ENCODE data around the gene RAD51AP1. TPM values are rescaled to one million over a fixed set of nuclear protein-coding genes. Genes with fewer than 3 reads are reported as not detected.

The RAD51AP1 gene
- total RNA-seq, 1 donor from 2014 or later, result 14.1 TPM

DNA sequence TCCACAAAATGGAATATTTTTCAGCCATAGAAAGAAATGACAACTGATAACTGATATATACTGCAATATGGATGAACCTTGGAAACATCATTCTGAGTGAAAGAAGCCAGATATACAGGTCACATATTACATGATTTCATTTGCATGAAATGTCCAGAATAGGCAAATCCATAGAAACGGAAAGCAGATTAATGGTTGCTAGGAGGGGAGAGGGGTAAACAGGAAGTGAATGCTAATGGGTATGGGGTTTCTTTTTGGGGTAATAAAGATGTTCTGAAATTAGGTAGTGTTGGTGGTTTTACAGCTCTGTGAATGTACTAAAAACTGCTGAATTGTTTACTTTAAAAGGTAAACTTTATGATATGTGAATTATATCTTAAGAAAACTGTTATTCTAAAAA is 6.5 kb downstream of the RAD51AP1 start:
- no peak for DNase-seq (ENCODE audit: low read depth in 2 of 2)

DNA sequence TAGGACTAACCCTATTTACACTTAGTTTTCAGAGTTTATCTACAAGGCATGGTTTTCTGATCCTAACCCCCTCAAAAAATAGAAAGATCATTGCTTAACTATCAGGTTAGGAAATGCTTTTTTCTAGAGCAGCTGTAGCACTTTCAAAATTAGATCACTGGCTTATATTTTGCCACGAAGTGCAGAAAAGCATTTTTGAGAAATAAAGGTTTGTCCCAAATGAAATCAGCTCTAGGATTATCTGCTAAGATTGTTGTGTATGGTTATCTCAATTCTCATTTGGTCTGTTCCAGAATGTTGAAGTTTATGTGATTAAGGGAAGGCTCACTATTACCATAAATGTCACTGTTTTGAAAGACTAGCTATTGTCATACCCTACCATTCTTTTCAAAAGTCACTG is 13.5 kb downstream of the RAD51AP1 start:
- no peak for DNase-seq (ENCODE audit: low read depth in 2 of 2)

GRCh38 chr12:4553943-4554342 is 15.3 kb downstream of the RAD51AP1 start:
- no peak for DNase-seq (ENCODE audit: low read depth in 2 of 2)

DNA sequence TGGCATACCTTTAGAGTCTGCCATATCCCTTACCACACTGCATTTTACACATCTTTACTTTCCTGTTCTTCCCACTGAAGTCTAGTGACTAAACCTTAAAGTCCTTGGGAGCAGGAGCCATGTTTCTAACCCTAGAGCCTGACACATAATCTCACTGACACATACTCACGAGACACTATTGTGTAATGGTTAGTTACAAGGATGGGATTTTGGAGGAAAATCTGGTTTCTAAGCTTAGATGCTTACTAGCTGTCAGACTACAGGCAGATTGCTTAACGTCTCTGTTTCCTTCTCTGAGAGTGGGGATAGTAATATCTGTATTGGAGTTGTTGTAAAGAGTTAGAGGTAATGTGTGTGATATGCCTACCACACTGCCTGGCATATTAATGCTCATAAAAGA is 17.1 kb downstream of the RAD51AP1 start:
- DNase-seq (ENCODE audit: low read depth in 2 of 2), result no peak

DNA sequence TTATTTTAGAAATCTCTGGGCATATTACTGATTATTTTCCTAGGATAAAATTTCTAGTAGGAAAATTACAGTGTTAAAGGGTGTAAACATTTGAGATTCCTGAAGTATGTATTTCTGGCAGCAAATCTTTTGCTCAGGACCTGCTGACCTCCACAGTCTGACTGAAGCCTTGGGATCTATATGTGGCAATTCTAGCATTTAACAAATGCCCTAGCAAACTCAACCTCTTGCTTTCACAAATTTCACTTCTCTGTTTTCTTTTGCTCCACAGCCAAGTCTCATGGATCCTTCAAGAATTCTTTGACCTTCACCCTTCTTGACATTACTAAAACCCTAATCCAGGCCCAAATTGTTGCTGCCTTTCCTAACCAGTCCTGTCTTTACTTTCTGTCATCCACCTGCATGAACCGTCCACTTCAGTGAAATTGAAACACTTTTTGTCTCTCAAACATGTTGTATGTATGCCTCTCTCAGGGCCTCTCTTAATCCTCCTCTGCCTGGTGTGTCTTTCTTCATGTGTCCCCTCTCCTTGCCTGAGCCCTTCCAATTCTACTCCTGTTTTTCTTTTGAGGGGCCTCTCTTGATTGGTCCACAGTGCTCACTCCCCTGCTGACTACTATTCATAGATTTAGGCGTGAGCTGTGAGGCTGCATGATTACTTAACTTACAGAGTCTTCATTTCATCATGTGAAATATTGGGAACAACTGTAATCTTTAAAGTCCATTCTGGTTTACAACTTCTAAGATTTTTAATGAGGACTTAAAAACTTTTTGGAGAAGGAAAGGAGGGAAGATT is 18.2 kb downstream of the RAD51AP1 start:
- no peak for DNase-seq (ENCODE audit: low read depth in 2 of 2)

DNA sequence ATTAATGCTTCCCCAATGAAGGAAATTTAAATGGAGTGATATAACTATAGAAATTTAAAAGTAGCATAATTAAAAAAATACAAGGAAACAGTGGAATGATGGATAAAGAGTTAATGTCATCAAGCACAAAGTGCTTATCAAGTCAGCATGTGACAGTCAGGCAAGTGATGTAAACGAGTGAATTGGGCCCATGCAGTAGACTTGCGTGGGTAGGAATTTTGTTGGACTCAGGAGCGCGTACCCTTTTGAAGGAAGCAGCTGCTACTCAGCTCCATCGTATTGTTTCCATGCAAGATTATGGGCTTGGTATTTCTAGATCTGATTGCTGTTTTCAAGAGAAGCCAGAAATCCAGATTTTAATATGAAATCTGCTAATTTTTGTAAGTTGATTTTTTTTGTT is 18.9 kb downstream of the RAD51AP1 start:
- no peak for DNase-seq (ENCODE audit: low read depth in 2 of 2)

GRCh38 chr12:4558171-4558570 is 19.5 kb downstream of the RAD51AP1 start:
- no peak for DNase-seq (ENCODE audit: low read depth in 2 of 2)

DNA sequence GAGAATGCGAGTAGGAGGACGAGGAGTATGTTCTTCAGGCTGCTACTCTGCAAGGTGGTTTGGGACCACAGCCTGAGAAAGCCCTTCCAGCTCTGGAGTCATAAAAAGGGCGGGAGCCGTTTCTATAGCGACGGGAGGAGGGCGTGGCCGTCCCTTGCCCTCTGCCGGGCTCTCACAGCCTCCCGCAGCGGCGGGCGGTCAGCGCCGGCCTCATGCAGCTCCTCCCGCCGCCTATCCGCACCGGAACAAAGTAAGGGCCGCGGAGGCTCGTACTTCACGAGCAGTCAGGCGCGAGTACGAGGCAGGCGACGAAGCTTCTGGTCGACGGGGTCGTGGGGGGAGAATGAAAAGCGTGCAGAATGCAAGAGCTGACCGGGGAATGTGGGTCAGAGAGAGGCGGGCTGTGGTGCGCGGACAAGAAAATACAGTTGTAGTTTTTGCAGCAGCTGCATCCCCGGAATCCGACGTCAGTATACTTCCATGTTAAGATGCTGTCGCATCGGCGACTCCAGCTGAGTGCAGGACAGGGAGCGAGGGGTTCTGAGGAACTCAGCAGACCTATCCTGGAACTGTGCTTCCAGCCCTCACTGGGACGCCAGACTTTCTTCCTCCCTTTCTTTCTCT is 23.5 kb downstream of the RAD51AP1 start, which contains the start of gene DYRK4:
DYRK4 (plus strand) TSS at position 175 of the 624 bp plus-strand sequence; CDS start at position 213, 38 bp downstream.
- DNase-seq (ENCODE audit: low read depth in 2 of 2), result peak in 1 of 2 donors; percentile 64

DNA sequence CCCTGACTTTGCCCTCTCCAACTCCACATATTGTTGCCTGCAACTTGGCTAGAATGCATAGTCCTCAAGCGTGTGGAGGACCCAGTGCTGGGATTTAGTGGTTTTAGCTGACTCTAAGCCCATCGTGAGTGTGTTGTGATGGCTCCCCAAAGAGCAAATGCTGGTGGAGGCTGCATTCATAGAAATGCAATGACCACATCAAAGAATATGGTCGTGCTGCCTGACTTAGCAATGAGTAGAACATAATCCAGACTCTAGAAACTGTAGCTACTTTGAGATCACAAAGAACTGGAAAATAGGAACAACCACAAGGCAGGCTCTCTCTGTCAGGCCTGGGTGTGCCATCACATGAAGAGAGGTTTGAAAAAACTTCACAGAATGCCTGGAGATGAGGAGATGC is 24.6 kb downstream of the RAD51AP1 start:
- DNase-seq (ENCODE audit: low read depth in 2 of 2), result no peak

GRCh38 chr12:4564818-4565217 is 26.1 kb downstream of the RAD51AP1 start:
- DNase-seq (ENCODE audit: low read depth in 2 of 2), result no peak

GRCh38 chr12:4566474-4566873 is 27.8 kb downstream of the RAD51AP1 start:
- no peak for DNase-seq (ENCODE audit: low read depth in 2 of 2)

DNA sequence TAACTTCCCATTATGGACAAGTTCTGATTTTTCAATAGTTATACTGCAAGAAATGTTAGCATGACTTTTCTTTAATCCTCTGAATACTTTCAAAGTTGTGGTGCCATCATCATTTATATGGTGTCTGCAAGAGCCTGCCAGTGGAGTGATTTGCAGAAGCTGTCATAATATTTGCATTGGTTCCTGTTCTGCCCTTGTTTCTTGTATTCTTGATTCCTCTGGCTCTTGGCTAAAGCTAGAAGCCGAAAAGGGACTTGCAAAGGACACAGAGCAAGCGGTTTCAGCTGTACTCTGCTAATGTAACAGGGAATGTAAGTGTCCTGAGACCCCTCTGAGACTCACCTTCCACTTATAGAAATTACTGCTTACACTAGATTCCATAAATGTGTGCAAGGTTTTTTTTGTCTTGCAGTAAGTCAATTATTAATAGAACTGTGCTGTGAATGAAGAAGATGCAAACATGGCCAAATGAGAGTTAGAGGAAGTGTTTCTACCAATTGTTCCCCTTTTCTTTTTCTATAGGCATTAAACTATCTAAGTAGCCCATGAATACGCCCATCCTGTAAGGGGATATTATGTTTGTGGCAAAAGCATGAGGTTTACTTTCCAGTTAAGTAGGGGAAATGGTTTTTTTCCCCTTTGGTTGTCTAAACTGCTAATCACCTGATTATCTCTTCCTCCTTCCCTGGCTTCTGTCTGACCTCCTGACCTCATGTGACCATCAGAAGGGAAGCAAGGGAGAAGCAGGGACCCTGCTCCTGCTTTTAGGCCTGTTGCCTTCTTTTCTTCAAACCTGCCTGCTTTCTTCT is 28.6 kb downstream of the RAD51AP1 start:
- DNase-seq (ENCODE audit: low read depth in 2 of 2), result no peak

GRCh38 chr12:4569261-4569660 is 30.6 kb downstream of the RAD51AP1 start:
- DNase-seq (ENCODE audit: low read depth in 2 of 2), result no peak

DNA sequence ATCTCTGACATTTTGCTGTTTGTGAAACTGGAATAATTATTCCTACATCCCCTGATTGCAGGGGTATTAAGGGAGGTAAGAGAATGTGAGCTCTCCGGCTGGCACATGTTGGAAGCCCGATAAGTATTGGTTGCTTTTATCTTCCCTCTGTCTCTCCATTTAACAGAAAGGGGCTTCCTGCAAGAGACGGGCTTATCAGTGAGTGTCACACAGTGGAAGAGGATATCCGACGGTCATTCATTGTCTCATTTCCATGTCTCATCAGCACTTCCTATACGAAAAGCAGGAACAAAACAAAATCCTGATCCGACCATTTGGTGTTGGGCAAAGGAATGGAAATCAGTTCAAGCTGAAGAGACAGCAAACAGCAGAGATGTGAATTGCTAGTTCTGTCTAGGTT is 34.0 kb downstream of the RAD51AP1 start:
- peak; percentile 91 to 99 for DNase-seq (ENCODE audit: low read depth in 2 of 2)

DNA sequence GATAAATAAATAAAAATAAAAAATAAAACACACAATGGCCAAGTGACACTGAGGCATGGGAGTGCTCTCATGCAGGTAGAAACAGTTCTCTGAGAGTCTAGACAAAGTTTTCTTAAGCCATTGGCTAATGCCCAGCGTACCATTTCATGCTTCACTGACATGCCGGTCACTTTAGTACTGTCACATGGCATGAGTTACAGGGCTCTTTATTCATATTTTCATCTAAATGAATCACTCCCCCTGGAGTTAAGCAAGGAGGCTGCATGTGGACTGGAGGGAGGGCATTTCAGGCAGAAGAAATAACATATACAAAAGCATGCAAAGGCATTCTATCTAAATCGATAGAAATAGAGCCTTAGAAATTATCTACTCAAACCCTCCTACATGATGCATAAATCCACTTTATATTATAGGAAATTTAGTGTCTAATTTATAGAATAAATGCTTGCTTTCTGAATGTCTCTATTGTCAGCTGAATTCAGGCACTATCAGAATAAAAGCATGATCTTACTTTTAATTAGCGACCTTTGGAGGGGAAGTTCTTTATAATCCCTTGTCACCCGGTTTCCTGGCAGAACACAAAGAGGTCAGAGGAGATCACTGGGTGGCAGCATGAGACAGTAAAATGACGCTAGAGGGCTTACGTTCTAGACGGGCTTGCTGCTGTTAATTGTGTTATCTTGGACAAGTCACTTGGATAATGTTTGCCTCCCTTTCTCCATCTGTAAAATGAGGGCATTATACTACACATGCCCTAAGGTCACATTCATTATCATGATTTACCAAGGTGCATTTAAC is 40.8 kb downstream of the RAD51AP1 start:
- DNase-seq (ENCODE audit: low read depth in 2 of 2), result peak; percentile 55 to 60

- DNase-seq (ENCODE audit: low read depth in 2 of 2), result no peak
Measured at GRCh38 chr12:4580281-4580688, 41.6 kb downstream of the RAD51AP1 start.

DNA sequence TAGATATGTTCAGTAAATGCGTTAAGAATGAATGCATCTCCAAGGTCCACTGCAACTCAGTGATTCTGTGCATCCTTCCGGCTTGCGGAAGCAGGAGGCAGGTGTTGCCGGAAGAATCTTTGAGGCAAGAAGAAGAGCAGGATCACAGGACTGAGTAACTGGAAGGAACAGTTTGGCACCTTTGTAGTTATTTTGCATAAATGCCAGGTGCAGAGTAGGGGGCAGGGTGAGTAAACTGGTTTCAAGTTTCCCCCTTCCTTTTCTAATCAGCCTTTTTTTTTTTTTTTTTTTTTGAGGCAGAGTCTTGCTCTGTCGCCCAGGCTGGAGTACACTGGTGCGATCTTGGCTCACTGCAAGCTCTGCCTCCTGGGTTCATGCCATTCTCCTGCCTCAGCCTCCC is 45.6 kb downstream of the RAD51AP1 start:
- no peak for DNase-seq (ENCODE audit: low read depth in 2 of 2)

- DNase-seq (ENCODE audit: low read depth in 2 of 2), result no peak
Measured at GRCh38 chr12:4584896-4585295, 46.2 kb downstream of the RAD51AP1 start.

- DNase-seq (ENCODE audit: low read depth in 2 of 2), result no peak
Measured at GRCh38 chr12:4586500-4586899, 47.8 kb downstream of the RAD51AP1 start.

DNA sequence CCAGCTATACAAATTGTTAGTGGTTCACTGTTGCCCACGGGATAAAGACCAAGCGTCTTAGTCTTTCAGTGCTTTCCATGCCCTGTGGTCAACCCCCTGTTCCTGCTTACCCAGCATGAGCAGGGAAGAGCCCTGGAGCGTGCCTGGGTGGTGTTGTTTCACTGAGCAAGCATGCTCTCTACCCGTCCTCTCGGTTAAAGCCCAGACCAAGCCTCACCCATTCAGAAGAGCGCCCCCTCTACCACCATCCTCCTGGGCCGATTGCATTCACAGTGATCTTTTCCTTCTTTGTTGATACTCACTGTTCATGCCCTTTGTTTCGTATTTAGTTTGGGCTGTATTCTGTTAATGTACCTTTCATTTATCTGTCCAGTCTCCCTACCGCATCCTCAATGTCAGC is 48.4 kb downstream of the RAD51AP1 start:
- no peak for DNase-seq (ENCODE audit: low read depth in 2 of 2)

- no peak for DNase-seq (ENCODE audit: low read depth in 2 of 2)
Measured at GRCh38 chr12:4588916-4589315, 50.2 kb downstream of the RAD51AP1 start.

Measured in dermis microvascular lymphatic vessel endothelial cell (primary cell).